Ovary (tissue), 9 donors: ENCODE results near the gene PKN3. TPM values are rescaled to one million over a fixed set of nuclear protein-coding genes. Genes with fewer than 3 reads are reported as not detected.

Experiments used
- polyA plus RNA-seq, 2 donors: library from polyadenylated mRNA; stranded (reverse); fragments of 200-250 nt in 1 of 2; fragments of 350-450 nt in 1 of 2; fragmentation: Illumina TruSeq in 1 of 2; extraction: RNeasy Lipid Tissue Mini Kit (QIAGEN cat#74804) in 1 of 2; gene quantifications; one replicate each; pipeline ENCODE4 v1.2.3, GENCODE V29; 2013 to 2014
- small RNA-seq: library from RNA; depleted of rRNA; stranded (forward); fragments of <200 nt; gene quantifications from one replicate; pipeline ENCODE3, GENCODE V24; 2016
- total RNA-seq, 7 donors: library from RNA; depleted of rRNA in 2 of 7; stranded (reverse); fragments of >200 nt in 2 of 7; fragmentation: NEBNext Ultra II Directional in 3 of 7; extraction: Animal tissue kit (Norgen Biotek cat#: 25700) in 3 of 7; gene quantifications; one replicate each; pipeline versions ENCODE4 v1.1.0 to v1.2.4, GENCODE V29; 2016 to 2023
- donor health status: DM: no; HTN: no; CAD: no; lungs with moderate emphysema.
- donor health status: DM: no; HTN: no; CAD: no.
- donor health status: Bipolar disorder and iron deficiency.
- donor health status: DM: yes; HTN: yes; CAD: no.
- donor health status: DM: no; HTN: no; CAD: no.
- donor health status: DM: yes; HTN: yes; CAD: no.

Gene PKN3
- total and polyA plus RNA-seq, 9 donors, result 1.3 to 7.6 (median 4.2) TPM

Small RNA genes lying within 50 kb of the gene (small RNA-seq; reads per million reads assigned to genes)
- gene RF00017, result not detected
- gene RN7SL560P, result not detected

Other genes starting within 250 kb of the PKN3 start
- gene ODF2, start 246.5 kb upstream of the PKN3 start, total RNA-seq, result 10 to 100 TPM in 6 of 7 donors, 1 to 10 TPM in 1; 9.7 to 26.5 (median 20.3) TPM
- 10 to 100 TPM; 14.6 to 23.9 TPM for gene ODF2, start 246.5 kb upstream of the PKN3 start, polyA plus RNA-seq
- gene GLE1, start 197.8 kb upstream of the PKN3 start, total RNA-seq, result 10 to 100 TPM; 12.4 to 20.2 (median 19.0) TPM
- 10 to 100 TPM; 14.0 to 28.2 TPM for gene GLE1, start 197.8 kb upstream of the PKN3 start, polyA plus RNA-seq
- gene SPTAN1, start 149.9 kb upstream of the PKN3 start, total RNA-seq, result 100 to 1,000 TPM; 140 to 301 (median 261) TPM
- gene SPTAN1, start 149.9 kb upstream of the PKN3 start, polyA plus RNA-seq, result 100 to 1,000 TPM; 120 to 241 TPM
- gene DYNC2I2, start 45.7 kb upstream of the PKN3 start, total RNA-seq, result 10 to 100 TPM; 17.7 to 87.5 (median 25.8) TPM
- 10 to 100 TPM in 1 of 2 donors, 1 to 10 TPM in 1; 2.0 to 28.0 TPM for gene DYNC2I2, start 45.7 kb upstream of the PKN3 start, polyA plus RNA-seq
- 100 to 1,000 TPM; 119 to 328 (median 291) TPM for gene SET, start 13.3 kb upstream of the PKN3 start, total RNA-seq
- gene SET, start 13.3 kb upstream of the PKN3 start, polyA plus RNA-seq, result 100 to 1,000 TPM; 147 to 292 TPM
- 10 to 100 TPM in 2 of 7 donors, 1 to 10 TPM in 5; 5.7 to 27.1 (median 7.0) TPM for gene ZDHHC12, start 21.6 kb downstream of the PKN3 start, total RNA-seq
- gene ZDHHC12, start 21.6 kb downstream of the PKN3 start, polyA plus RNA-seq, result 10 to 100 TPM in 1 of 2 donors, under 1 TPM in 1; 0.30 to 12.5 TPM
- gene ZER1, start 69.4 kb downstream of the PKN3 start, total RNA-seq, result 10 to 100 TPM; 31.2 to 46.1 (median 34.2) TPM
- gene ZER1, start 69.4 kb downstream of the PKN3 start, polyA plus RNA-seq, result 10 to 100 TPM; 16.3 to 31.0 TPM
- 10 to 100 TPM; 10.7 to 31.1 (median 26.3) TPM for gene TBC1D13, start 84.8 kb downstream of the PKN3 start, total RNA-seq
- 10 to 100 TPM; 15.2 to 32.2 TPM for gene TBC1D13, start 84.8 kb downstream of the PKN3 start, polyA plus RNA-seq
- gene ENDOG, start 116.0 kb downstream of the PKN3 start, total RNA-seq, result 10 to 100 TPM; 14.6 to 23.7 (median 20.3) TPM
- 10 to 100 TPM in 1 of 2 donors, 1 to 10 TPM in 1; 3.6 to 13.7 TPM for gene ENDOG, start 116.0 kb downstream of the PKN3 start, polyA plus RNA-seq
- 10 to 100 TPM; 10.7 to 47.9 (median 26.5) TPM for gene SPOUT1, start 127.3 kb downstream of the PKN3 start, total RNA-seq
- 10 to 100 TPM in 1 of 2 donors, 1 to 10 TPM in 1; 6.3 to 18.5 TPM for gene SPOUT1, start 127.3 kb downstream of the PKN3 start, polyA plus RNA-seq
- gene KYAT1, start 179.4 kb downstream of the PKN3 start, total RNA-seq, result 10 to 100 TPM in 1 of 7 donors, 1 to 10 TPM in 6; 4.6 to 10.2 (median 6.1) TPM
- 1 to 10 TPM; 4.2 to 5.8 TPM for gene KYAT1, start 179.4 kb downstream of the PKN3 start, polyA plus RNA-seq
- gene LRRC8A, start 179.6 kb downstream of the PKN3 start, total RNA-seq, result 10 to 100 TPM; 18.1 to 39.7 (median 26.4) TPM
- gene LRRC8A, start 179.6 kb downstream of the PKN3 start, polyA plus RNA-seq, result 10 to 100 TPM; 21.2 to 28.5 TPM
- gene PHYHD1, start 218.5 kb downstream of the PKN3 start, total RNA-seq, result 10 to 100 TPM; 24.8 to 63.9 (median 43.1) TPM
- gene PHYHD1, start 218.5 kb downstream of the PKN3 start, polyA plus RNA-seq, result 10 to 100 TPM; 41.1 to 50.4 TPM
- 10 to 100 TPM in 5 of 7 donors, 1 to 10 TPM in 2; 6.1 to 14.9 (median 12.6) TPM for gene DOLK, start 245.1 kb downstream of the PKN3 start, total RNA-seq
- gene DOLK, start 245.1 kb downstream of the PKN3 start, polyA plus RNA-seq, result 10 to 100 TPM in 1 of 2 donors, 1 to 10 TPM in 1; 9.5 to 12.0 TPM
- gene NUP188, start 245.2 kb downstream of the PKN3 start, total RNA-seq, result 10 to 100 TPM; 12.5 to 43.8 (median 30.7) TPM
- gene NUP188, start 245.2 kb downstream of the PKN3 start, polyA plus RNA-seq, result 10 to 100 TPM; 10.6 to 25.1 TPM